Left lung (tissue), 10 donors: ENCODE results near the gene TCF19. TPM values are rescaled to one million over a fixed set of nuclear protein-coding genes. Genes with fewer than 3 reads are reported as not detected.
"Not testable (repeated sequence)": the region's sequence is repeated elsewhere in the genome, so short reads cannot be mapped to it uniquely, and the experiment has no call there.

Experiments used
- ATAC-seq: fragments of 200-7000 bp; cut with Tn5 transposase; one replicate; pipeline ENCODE4 v1.9.1; 2020; ENCODE audit warnings: moderate library complexity
- DNase-seq, 4 donors: peaks; one replicate each; pipeline ENCODE4 v3.0.0-alpha.2; 2013 to 2020
- H3K27ac ChIP-seq, 2 donors: fragments of 200-600 bp; sonication (generic) in 1 of 2; one replicate each; pipeline versions ENCODE4 v1.5.0 to v1.8.0; 2020 to 2021
- H3K27me3 ChIP-seq, 2 donors: fragments of 200-600 bp; sonication (generic) in 1 of 2; one replicate each; pipeline versions ENCODE4 v1.5.0 to v1.8.0; 2020 to 2021
- H3K36me3 ChIP-seq, 2 donors: fragments of 200-600 bp; sonication (generic) in 1 of 2; one replicate each; pipeline versions ENCODE4 v1.5.0 to v1.8.0; 2020 to 2021
- H3K4me1 ChIP-seq, 2 donors: fragments of 200-600 bp; one replicate each; pipeline ENCODE4 v1.8.0; 2021
- H3K4me3 ChIP-seq, 2 donors: fragments of 200-600 bp; sonication (generic) in 1 of 2; one replicate each; pipeline versions ENCODE4 v1.5.0 to v1.8.0; 2020 to 2021; ENCODE audit warnings: mild to moderate bottlenecking in 1 of 2
- H3K9me3 ChIP-seq, 2 donors: fragments of 200-600 bp; sonication (generic) in 1 of 2; one replicate each; pipeline versions ENCODE4 v1.5.0 to v1.8.0; 2020 to 2021
- intact Hi-C, 2 donors: fragments of 100-400 bp; cut with DNase I; formaldehyde crosslinking; loops; one replicate each; pipeline versions ENCODE4 v1.11.2 to v1.14.2; 2022
- polyA plus RNA-seq, 6 donors: library from polyadenylated mRNA; unstranded; fragments of 120-200 nt; gene quantifications; one replicate each; pipeline ENCODE4 v1.2.1, GENCODE V29; 2013; ENCODE audit not compliant: insufficient read length in 6 of 6
- total RNA-seq, 2 donors: library from RNA; stranded (reverse); fragmentation: NEBNext Ultra II Directional; extraction: Animal tissue kit (Norgen Biotek cat#: 25700); gene quantifications; one replicate each; pipeline ENCODE4 v1.2.1, GENCODE V29; 2021
- TF ChIP-seq, protein P1 (sequence below), 2 donors: fragments of 200-600 bp; sonication (generic) in 1 of 2; IDR thresholded peaks; one replicate each; pipeline versions ENCODE4 v1.5.0 to v1.8.0; 2021; ENCODE audit warnings: antibody characterized with exemption in 2 of 2
- donor health status: DM: no; HTN: yes; CAD: no.
- donor health status: DM: no; HTN: no; CAD: no.

TCF19 gene
- total and polyA plus RNA-seq, 8 donors: 15.8 to 26.4 (median 18.2) TPM

DNA sequence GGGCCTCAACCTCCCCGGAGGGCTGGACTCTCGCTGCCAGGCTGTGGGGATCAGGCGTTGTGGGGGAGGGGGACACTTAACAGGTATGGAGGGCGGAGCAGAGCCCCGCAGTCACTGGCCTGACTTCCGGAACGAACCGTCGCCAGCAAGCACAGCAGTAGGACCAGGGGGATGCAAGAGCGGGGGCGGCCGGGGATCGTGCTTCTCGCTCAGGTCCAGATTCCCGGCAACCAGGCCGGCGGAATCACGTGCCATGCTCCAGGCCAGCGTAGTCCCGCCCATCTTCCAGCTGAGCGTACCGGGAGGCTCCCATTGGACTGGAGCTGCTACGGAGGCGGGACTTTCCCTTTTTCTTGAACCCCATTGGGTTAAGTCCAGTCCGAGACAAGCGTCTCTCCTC, 22.1 kb downstream of the TCF19 start:
- peaks cover 0 to 6% of the 10 kb centered on the region in 2 donors for H3K36me3 ChIP-seq
- H3K4me3 ChIP-seq: peak overlapping the region; percentile 11 to 39
- peak; percentile 97 for ATAC-seq
- peak overlapping the region in 1 of 2 donors; percentile 23 for H3K27ac ChIP-seq
- TF ChIP-seq, protein P1, sequence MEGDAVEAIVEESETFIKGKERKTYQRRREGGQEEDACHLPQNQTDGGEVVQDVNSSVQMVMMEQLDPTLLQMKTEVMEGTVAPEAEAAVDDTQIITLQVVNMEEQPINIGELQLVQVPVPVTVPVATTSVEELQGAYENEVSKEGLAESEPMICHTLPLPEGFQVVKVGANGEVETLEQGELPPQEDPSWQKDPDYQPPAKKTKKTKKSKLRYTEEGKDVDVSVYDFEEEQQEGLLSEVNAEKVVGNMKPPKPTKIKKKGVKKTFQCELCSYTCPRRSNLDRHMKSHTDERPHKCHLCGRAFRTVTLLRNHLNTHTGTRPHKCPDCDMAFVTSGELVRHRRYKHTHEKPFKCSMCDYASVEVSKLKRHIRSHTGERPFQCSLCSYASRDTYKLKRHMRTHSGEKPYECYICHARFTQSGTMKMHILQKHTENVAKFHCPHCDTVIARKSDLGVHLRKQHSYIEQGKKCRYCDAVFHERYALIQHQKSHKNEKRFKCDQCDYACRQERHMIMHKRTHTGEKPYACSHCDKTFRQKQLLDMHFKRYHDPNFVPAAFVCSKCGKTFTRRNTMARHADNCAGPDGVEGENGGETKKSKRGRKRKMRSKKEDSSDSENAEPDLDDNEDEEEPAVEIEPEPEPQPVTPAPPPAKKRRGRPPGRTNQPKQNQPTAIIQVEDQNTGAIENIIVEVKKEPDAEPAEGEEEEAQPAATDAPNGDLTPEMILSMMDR (IDR thresholded peaks at IDR 0.05): no peak
- no peaks in the 10 kb centered on the region for H3K27me3 ChIP-seq
- DNase-seq: peak in 3 of 4 donors; percentile 74 to 88 (median 77)
- intact Hi-C loops: no loop called here
- no peaks in the 10 kb centered on the region for H3K9me3 ChIP-seq
- peaks cover 0 to 14% of the 10 kb centered on the region in 2 donors for H3K4me1 ChIP-seq

DNA sequence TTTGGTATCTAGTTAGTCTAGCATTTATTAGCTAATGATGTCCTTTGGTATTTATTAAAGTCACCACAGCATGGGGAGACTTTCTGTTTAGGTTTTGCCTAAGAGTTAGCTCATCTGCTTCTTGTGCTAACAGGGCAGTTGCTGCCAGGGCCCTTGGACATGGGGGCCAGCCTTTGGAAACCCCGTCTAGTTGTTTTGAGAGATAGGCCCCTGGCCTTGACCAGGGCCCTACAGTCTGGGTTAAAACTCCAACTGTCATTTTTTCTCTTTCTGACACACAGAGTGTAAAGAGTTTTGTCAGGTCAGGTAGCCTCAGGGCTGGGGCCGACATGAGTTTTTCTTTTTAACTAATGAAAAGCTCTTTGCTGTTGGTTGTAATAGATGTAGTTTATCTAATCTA, 24.9 kb downstream of the TCF19 start:
- H3K27me3 ChIP-seq, DNase-seq, intact Hi-C loops, H3K27ac ChIP-seq, ATAC-seq, H3K9me3 ChIP-seq, H3K36me3 ChIP-seq, H3K4me3 ChIP-seq: not testable (repeated sequence)
- peaks cover 3 to 14% of the 10 kb centered on the region in 2 donors for H3K4me1 ChIP-seq

DNA sequence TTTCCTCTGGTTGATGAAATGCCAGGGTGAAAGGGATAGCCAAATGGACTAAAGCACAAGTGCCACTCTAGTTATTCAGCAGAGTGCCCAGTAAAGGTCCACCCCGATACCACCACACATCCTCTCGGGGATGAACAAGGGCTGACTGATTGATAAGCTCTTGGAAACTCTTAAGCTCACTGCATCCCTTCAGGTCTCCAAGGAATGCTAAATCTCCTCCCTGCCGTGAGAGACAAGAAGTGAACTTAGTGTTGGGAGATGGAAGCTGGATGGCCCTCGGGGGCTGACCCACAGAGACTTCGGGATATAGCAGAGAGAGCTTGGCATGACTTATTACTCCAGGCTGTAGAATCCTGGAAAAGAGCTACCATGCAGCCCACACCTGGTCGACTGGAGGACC, 25.5 kb downstream of the TCF19 start:
- H3K36me3 ChIP-seq, H3K9me3 ChIP-seq, DNase-seq, H3K27me3 ChIP-seq, ATAC-seq, intact Hi-C loops, H3K4me3 ChIP-seq, H3K27ac ChIP-seq: not testable (repeated sequence)
- H3K4me1 ChIP-seq: peaks cover 3 to 11% of the 10 kb centered on the region in 2 donors

DNA sequence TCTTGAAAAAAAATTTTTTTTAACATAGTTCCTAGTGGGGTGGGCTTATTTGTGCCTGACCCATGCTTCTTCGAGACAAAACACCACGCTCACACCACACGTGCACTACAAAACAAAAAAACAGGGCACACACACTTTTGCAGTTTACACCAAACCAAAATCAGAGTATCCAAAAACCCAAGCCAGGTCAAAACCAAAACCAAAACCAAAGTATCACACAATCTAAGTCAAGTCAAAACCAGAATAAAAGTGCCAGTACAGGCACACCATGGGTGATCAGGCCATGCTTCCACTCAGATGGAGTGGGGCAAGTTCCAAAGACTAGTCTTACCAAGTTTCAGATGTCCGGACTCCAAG, 27.3 kb downstream of the TCF19 start:
- H3K36me3 ChIP-seq, H3K9me3 ChIP-seq, ATAC-seq, DNase-seq, intact Hi-C loops, H3K4me1 ChIP-seq, H3K27me3 ChIP-seq: not testable (repeated sequence)
- Histone ChIP-seq H3K27ac (peak overlapping the region; percentile 79 to 83), H3K4me3 (peak overlapping the region; percentile 9 to 31)

DNA sequence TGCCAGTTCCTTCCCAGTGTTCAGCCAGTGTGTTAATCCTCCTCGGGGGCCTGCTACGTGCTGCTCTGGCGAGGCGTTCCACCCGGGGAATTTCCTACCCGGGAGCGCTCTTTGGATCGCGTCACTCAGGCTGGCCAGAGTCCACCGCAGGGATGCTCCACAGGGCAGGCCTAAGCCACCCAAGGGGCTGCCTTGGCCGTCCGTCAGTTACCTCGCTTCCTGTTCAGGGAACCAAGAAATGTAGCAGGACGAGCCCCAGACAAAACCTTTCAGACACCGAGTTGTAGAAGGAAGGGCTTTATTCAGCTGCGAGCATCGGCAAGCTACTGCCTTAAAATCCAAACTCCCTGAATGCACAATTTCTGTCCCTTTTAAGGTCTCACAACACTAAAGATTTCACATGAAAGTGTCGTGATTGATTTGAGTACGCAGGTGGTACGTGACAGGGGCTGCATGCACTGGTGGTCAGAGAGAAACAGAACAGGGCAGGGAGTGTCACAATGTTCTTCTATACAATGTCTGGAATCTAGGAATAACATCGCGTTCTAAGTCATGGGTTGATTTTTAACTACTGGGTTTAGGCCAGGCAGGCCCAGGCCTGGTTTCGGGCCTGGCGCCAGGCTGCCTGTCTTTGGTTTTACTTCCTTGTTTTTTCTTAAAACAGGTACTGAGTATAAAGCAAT, 27.8 kb downstream of the TCF19 start:
- H3K27me3 ChIP-seq: no peaks in the 10 kb centered on the region
- DNase-seq (peak in 1 of 4 donors; percentile 80), ATAC-seq (peak; percentile 54)
- H3K27ac ChIP-seq: peak overlapping the region; percentile 79 to 83
- peaks cover 0 to 3% of the 10 kb centered on the region in 2 donors for H3K4me1 ChIP-seq
- intact Hi-C loops: no loop called here
- TF ChIP-seq, protein P1 (IDR thresholded peaks at IDR 0.05): no peak
- H3K9me3 ChIP-seq: no peaks in the 10 kb centered on the region
- H3K36me3 ChIP-seq: no peaks in the 10 kb centered on the region
- H3K4me3 ChIP-seq: peak overlapping the region; percentile 5 to 31

DNA sequence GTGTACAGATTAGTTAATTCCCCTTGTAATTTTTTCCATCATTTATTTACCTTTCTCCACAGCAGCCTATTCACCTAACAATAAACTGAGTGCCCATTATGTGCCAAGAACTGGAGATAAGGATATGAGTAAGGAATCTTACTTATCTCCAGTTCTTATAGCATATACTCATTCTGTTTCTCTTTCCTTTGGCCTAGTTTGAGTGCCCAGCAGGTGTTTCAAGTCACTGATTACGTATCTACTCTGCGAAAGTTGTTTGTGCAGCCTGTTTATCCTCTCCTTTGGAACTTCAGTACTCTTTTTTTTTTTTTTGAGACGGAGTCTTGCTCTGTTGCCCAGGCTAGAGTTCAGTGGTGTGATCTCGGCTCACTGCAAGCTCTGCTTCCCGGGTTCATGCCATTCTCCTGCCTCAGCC, 29.4 kb downstream of the TCF19 start:
- ATAC-seq: peak; percentile 80
- H3K27ac ChIP-seq: peak overlapping the region; percentile 45 to 83
- no peak overlapping the region for H3K4me3 ChIP-seq
- DNase-seq: no peak
- intact Hi-C loops: no loop called here
- H3K4me1 ChIP-seq: peaks cover 0 to 3% of the 10 kb centered on the region in 2 donors
- H3K36me3 ChIP-seq: no peaks in the 10 kb centered on the region
- no peaks in the 10 kb centered on the region for H3K27me3 ChIP-seq
- TF ChIP-seq, protein P1 (IDR thresholded peaks at IDR 0.05): no peak
- H3K9me3 ChIP-seq: no peaks in the 10 kb centered on the region

DNA sequence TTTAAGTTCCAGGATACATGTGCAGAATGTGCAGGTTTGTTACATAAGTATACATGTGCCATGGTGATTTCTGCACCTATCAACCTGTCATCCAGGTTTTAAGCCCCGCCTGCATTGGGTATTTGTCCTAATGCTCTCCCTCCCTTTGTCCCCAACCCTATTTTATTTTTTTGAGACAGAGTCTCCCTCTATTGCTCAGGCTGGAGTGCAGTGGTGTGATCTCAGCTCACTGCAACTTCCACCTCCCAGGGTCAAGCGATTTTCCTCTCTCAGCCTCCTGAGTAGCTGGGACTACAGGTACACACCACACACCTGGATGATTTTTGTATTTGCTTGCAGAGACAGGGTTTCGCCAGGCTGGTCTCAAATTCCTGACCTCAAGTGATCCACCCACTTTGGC, 30.8 kb downstream of the TCF19 start:
- H3K4me1 ChIP-seq, H3K4me3 ChIP-seq, intact Hi-C loops, ATAC-seq, H3K27me3 ChIP-seq, H3K36me3 ChIP-seq, H3K27ac ChIP-seq, H3K9me3 ChIP-seq, DNase-seq: not testable (repeated sequence)
